Dermis blood vessel endothelial cell (primary cell): ENCODE results near the gene CDK19. TPM values are rescaled to one million over a fixed set of nuclear protein-coding genes. Genes with fewer than 3 reads are reported as not detected.
A peak's percentile ranks its signal among the peaks of the same experiment; 100 is the strongest.
"Not testable (repeated sequence)": the region's sequence is repeated elsewhere in the genome, so short reads cannot be mapped to it uniquely, and the experiment has no call there.

Source experiments
- DNase-seq: peaks from one replicate; pipeline ENCODE4 v3.0.0; 2010
- total RNA-seq: library from RNA; depleted of rRNA; stranded (reverse); fragments of >200 nt; gene quantifications from 2 replicates; pipeline ENCODE4 v1.2.3, GENCODE V29; 2014

Gene CDK19
- 9.7 and 10.7 TPM in 2 replicates for total RNA-seq

DNA sequence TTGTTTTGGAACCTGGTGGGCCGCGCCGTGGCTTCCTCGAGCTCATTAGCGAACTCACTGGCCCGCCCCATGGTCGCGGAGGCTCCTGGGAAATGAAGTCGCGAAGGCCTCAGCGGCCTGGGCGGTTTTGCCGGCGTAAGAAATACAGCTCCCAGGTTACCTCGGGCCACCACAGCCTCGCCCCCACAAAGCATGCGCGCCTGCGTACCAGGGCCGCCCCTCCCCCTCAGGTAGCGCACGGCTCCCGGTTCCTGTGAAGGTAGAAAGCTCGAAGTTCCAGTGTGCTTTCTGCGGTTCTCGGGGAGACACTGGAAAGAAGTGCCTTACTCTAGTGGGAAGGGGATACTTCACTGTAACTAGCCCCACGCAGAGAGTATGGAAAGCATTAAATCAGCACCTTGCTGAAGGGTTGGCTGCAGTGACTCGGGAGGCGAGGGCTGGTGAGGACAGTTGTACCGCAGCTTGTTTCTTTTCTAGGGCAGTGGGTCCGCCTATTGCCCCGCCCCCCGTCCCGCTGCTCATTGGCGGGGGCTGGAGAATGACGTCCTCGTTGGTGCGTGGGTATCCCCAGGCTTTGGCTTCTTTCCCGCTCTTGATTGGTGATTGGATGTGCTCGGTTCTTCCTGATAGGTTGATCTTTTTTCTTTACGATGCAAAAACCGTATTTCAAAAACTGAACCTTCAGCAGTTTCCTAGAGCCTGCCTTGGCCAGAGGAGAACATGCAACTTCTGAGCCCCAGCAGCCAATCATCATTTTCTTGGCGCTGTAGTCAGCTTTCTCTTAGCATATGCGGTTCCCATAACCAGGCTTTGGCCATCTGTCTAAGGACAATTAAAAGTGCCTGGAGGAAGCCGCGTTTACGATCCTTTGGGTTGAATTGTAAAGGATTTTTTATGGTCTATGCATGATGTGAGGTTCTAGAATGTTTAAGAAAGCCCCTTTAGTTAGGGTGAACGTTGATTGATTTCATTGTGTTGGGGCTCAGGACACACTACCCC, at the start of gene CDK19:
Gene CDK19, minus strand, starts transcription at position 59 of the 999 bp plus-strand sequence. CDS start 333 bp downstream, outside the sequence.
- peak; percentile 99 for DNase-seq

- DNase-seq = no peak
These were observed 49.6 kb upstream of the CDK19 start for GRCh38 chr6:110864824-110865223.

GRCh38 chr6:110859335-110859792, 44.1 kb upstream of the CDK19 start:
- DNase-seq = no peak

DNA sequence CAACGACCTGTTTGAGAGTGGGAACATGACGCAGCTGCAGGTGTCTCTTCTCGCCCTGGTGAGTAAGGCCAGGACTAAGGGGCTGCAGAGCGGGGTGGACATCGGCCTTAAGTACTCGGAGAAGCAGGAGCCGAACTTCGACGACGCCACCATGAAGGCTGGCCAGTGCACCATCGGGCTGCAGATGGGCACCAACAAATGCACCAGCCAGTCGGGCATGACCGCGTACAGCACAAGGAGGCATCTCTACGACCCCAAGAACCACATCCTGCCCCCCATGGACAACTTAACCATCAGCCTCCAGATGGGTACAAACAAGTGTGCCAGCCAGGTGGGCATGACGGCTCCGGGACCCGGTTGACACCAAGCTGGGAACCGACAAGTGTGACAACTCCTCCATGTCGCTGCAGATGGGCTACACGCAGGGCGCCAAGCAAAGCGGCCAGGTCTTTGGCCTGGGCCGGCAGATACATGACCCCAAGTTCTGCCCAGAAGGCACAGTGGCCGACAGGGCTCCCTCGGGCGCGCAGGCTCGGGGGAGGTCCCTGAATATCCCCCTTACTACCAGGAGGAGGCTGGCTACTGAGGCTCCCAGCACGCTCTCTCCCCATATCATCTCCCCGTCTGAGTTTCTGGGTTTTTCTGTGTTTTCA, 43.4 kb upstream of the CDK19 start:
- no peak for DNase-seq

GRCh38 chr6:110858016-110858415, 42.7 kb upstream of the CDK19 start:
- no peak for DNase-seq

- DNase-seq = no peak
These were observed 41.0 kb upstream of the CDK19 start for GRCh38 chr6:110856296-110856695.

GRCh38 chr6:110853754-110854477, 38.6 kb upstream of the CDK19 start:
- no peak for DNase-seq

DNA sequence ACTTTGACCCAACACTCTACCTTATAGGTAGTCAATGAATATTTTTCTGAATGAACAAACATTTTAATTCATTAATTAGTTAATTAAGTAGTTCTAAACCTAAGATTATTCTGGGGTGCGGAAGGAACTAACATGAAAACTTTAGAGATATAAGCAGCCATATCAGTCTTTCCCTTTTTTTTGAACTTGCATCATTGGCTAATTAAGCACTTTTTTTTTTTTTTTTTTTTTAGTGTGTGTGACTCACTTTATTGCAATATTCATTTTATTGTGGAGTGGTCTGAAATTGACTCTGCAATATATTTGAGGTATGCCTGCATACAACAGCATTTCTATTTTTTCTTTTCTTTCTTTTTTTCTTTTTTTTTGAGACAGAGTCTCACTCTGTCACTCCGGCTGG, 37.5 kb upstream of the CDK19 start:
- DNase-seq = no peak

- DNase-seq = no peak
These were observed 34.5 kb upstream of the CDK19 start for GRCh38 chr6:110849781-110850180.

GRCh38 chr6:110841266-110841665, 26.0 kb upstream of the CDK19 start:
- no peak for DNase-seq

DNA sequence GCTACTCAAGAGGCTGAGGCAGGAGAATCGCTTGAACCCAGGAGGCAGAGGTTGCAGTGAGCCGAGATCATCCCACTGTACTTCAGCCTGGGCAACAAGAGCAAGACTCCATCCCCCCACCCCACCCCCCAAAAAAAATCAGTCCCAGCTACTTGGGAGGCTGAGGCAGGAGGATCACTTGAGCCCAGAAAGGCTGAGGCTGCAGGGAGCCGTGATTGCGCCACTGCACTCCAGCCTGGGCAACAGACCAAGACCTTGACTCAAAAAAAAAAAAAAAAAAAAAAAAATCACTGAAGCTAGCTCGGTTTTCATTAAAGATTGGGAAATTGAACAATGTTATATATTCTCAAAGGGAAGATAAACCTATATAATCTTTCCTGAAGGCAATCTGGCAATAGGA, 20.5 kb upstream of the CDK19 start:
- DNase-seq = not testable (repeated sequence)

- DNase-seq = no peak
These were observed 18.6 kb upstream of the CDK19 start for GRCh38 chr6:110833831-110834230.

GRCh38 chr6:110831405-110831804, 16.1 kb upstream of the CDK19 start:
- DNase-seq = no peak

DNA sequence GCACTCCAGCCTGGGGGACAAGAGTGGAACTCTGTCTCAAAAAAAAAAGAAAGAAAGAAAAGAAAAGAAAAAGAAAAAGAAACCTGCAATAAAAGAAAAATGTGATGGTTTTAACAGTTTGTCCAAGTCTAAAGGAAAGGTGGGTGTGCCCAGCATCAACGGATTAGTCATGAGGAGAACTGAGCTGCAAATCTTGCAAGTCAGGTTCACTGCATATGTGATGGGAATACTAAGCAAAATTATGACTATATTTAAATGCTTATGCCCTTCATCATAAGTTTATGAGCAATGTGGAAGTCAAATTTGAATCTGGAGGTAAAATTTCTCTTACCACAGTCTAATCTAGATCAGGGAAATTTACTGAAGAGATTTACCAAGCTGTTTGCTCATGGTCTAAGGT, 13.1 kb upstream of the CDK19 start:
- no peak for DNase-seq

DNA sequence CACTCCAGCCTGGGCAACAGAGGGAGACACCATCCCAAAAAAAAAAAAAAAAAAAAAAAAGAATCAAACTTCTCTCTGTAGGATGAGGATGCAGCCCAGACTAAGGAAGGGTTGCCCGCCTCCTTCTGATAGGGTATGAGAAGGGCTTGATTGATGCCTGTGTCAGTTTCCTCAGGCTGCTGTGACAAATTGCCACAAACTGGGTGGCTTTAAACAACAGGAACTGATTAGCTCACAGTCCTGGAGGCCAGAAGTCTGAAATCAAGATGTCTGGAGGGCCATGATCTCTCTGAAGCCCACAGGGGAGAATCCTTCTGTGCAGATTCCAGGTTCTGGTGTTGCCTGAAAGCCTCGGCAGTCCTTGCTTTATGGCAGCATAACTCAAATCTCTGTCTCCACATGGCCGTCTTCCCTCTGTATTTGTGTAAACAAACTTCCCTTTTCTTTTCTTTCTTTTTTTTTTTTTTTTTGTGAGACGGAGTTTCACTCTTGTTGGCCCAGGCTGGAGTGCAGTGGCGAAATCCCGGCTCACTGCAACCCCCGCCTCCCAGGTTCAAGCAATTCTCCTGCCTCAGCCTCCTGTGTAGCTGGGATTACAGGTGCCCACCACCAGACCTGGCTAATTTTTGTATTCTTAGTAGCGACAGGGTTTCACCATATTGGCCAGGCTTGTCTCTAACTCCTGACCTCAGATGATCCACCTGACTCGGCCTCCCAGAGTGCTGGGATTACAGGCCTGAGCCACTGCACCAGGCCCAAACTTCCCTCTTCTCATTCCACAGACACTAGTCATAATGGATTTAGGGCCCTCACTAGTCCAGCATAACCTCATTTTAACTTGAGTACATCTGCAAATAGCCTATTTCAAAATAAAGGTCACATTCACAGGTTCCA, 11.2 kb upstream of the CDK19 start:
- DNase-seq = no peak

DNA sequence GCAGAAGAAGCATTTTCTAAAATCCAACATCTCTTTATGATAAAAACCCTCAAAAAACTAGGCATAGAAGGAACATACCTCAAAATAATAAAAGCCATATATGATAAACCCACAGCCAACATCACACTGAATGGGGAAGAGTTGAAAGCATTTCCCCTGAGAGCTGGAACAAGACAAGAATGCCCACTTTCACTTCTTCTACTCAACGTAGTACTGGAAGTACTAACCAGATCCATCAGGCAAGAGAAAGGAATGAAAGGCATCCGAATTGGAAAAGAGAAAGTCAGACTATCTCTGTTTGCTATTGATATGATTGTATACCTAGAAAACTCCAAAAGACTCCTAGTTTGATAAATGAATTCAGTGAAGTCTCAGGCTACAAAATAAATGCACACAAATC, 7.9 kb upstream of the CDK19 start:
- no peak for DNase-seq

GRCh38 chr6:110822249-110822648, 7.0 kb upstream of the CDK19 start:
- no peak for DNase-seq

- no peak for DNase-seq
These were observed 1.4 kb upstream of the CDK19 start for GRCh38 chr6:110816677-110817076.

DNA sequence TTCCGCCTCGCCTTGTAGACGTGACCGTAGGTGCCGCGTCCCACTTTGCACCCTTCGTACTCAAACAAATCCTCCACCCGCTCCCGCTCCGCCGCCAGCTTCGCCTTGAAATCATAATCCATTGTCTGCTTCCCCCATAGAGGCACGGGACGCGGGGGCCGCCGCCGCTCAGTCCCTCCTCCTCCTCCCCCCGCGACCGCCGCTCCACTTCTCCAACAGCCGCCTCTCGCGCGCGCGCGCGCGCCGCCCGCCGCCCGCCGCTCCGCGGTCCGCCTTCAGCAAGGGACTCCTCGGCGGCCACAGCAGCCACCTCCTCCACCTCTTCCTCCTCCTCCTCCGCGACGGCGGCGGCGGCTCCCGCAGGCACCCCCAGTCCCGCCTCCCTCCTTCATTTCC, 256 bp downstream of the CDK19 start:
- no peak for DNase-seq

DNA sequence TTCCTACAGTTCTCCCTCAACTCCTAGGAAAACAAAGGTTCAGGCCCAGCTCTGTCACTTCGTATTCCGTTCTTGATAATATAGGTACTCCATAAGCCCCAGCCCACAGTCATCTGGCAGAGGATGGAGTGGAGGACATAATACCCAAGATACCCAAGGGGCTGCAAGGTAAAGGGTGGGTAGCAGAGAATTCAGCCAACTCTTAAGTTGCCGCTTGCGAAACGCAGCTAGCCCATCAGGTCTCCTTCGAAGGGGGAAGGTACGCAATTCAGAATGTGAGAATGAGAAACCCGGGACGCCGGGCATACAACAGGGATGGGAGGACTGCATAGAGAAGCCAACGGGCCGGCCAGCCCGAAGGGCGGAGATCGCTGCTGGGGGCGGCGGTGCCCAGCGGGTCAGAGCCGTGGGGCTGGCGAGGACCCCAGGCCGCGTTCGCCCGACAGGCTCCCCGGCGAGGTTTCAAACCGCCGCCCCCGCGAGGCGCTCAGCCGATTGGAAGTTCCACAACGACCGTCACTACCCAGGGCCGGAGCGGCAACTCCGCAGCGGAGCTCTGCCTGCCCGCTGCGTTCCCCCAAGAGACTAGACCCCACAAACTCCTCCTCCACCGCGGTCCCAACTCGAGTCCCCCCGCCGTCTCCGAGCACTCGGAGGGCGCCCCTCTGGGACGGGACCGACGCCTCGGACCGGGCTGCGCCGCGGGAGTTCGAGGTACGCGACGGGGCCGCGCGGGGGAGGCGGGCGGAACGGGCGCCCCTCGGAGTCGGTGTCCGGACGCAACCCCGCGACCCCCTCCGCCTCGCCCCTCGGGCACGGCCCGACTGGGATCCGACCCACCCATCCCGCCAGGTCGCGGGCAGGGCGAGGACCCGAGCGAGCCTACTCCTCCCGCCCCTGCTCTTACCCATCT, 911 bp downstream of the CDK19 start:
- DNase-seq = peak; percentile 62
